Activated CD8-positive, alpha-beta memory T cell treated with anti-CD3 and anti-CD28 coated beads, Interleukin-2, amount 50 U/mL, for 24 hours (primary cell): Measurements from ENCODE around the gene ZNF736.
"Not testable (repeated sequence)": the region's sequence is repeated elsewhere in the genome, so short reads cannot be mapped to it uniquely, and the experiment has no call there.

Experiments used
- DNase-seq: peaks from one replicate; pipeline ENCODE4 v3.0.0-alpha.2; 2020; ENCODE audit errors: extremely low read depth

Gene ZNF736

GRCh38 chr7:64313740-64314491 is at the start of gene ZNF736:
TSS of gene ZNF736 (plus strand) at chr7:64313961. CDS start at chr7:64314151, 190 bp downstream.
- peak; percentile 74 for DNase-seq

- no peak for DNase-seq
Observed at GRCh38 chr7:64266341-64266919, 47.3 kb upstream of the ZNF736 start.

DNA sequence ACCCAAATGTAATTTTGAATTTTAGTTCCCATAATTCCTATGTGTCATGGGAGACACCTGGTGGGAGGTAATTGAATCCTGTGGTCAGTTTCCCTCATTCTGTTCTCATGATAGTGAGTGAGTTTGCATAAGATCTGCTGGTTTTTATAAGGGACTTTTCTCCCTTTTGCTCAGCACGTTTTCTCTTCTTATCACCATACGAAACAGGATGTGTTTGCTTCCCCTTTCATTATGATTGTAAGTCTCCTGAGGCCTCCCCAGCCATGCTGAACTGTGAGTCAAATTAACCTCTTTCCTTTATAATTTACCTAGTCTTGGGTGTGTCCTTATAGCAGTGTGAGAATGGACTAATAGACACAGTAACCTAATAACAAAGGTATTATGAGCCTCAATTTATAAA is 36.1 kb upstream of the ZNF736 start:
- DNase-seq: no peak

- no peak for DNase-seq
Observed at GRCh38 chr7:64294701-64295420, 18.9 kb upstream of the ZNF736 start.

DNA sequence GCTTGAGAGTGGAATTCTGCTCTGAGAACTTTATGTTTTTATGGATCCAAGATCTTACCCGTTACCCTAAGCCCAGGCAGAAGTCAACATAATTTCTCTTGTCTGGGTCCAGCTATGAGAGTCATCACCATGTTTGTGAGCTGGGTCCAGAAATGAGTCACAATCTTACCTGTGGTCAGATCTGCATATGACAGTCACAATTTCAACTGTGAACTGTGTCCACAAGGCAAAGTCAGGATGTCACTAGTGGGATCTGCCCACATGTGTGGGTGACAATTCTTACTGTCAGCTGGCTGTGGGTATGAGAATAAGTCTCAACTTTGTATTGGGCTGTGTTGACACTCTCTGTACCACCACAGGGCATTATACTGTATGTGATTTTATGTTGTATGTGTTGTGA is 16.3 kb upstream of the ZNF736 start:
- DNase-seq: not testable (repeated sequence)

GRCh38 chr7:64300641-64301405 is 12.9 kb upstream of the ZNF736 start:
- no peak for DNase-seq

DNA sequence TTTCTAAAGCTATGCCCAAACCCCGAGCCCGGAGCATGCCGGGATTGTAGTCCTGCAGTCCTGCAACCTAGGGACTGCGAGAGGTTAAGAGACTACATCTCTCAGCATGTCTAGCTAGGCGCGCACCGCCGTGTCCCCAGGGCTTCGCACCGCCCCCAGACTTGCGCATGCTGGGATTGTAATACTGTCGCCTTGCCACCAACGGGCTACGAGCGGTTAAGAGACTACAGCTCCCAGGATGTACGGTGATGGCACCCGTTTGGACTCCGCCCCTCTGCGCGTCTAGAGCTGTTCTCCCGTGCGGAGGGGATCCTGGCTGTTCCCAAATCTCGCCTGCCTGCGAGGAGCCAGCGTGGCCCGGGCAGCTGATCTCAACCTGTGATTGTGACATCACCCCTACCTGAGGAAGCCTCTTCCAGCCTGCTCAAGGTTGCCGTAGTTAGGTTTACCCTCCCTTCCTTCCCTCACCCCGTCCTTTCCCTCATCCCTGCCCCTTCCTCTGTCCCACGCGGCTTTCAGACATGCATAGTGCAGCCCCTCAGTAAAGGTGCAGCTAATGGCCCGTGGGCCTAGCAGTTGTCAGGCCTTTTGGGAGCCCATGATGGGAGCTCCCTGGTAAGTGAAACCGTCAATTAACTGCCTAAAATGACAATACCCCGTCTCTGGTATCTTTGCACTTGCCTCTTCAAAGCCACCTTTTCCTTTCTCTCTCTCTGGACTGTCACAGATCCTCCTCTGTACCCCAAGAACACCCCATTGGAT is 6.3 kb upstream of the ZNF736 start:
- DNase-seq: peak; percentile 90

DNA sequence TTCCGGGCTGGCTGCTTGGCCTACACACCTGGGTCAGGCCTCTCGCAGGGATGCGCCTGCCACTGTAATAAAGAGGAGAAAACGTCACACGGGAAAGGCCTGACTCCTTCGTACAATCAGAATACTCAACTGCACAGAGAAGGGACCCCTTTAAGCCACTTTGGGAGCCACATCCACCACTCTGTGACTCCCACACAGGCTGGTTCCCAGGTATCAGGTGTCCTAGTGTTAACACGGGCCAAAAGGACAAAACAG is 5.8 kb upstream of the ZNF736 start:
- DNase-seq: no peak

GRCh38 chr7:64310426-64310825 is 3.3 kb upstream of the ZNF736 start:
- DNase-seq: no peak

DNA sequence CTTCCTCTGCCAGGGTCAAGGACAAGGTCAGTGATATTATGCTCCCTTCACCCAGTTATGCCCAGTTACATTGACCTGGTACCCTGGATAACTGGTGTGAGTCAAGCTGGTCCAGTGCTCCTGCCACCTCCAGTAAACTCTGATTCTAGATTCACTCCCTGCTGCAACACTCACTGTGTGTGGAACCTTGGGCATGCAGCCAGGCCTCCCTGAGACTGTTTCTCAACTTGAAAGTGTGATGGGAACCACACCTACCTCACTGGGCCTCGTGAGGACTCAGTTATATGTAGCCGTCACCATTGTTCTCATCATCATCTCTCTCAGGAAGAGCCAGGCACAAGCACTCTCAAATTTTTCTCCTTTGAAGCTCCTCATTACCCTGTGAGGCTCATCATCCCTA is 935 bp upstream of the ZNF736 start:
- no peak for DNase-seq

DNA sequence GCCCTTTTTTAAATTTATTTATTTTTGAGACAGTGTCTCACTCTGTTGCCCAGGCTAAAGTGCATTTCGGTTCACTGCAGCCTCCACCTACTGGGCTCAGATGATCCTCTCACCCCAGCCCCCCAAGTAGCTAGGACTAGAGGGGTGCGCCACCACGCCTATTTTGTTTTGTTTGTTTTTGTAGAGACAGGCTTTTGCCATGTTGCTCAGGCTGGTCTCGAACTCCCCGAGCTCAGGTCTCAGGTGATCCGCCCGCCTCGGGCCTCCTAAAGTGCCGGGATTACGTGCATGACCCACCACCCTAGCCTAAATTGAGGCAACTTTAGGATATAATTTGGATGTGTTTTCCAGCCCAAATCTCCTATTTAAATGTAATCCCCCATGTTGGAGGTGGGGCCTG is 805 bp downstream of the ZNF736 start:
- DNase-seq: no peak

GRCh38 chr7:64316031-64316742 is 2.4 kb downstream of the ZNF736 start:
- not testable (repeated sequence) for DNase-seq

- no peak for DNase-seq
Observed at GRCh38 chr7:64320547-64321513, 7.1 kb downstream of the ZNF736 start.

GRCh38 chr7:64324166-64324565 is 10.4 kb downstream of the ZNF736 start:
- DNase-seq: not testable (repeated sequence)

GRCh38 chr7:64348713-64349210 is 35.0 kb downstream of the ZNF736 start:
- DNase-seq: not testable (repeated sequence)

- DNase-seq: no peak
Observed at GRCh38 chr7:64359543-64359942, 45.8 kb downstream of the ZNF736 start.

GRCh38 chr7:64371116-64371515 is 57.4 kb downstream of the ZNF736 start:
- DNase-seq: no peak

DNA sequence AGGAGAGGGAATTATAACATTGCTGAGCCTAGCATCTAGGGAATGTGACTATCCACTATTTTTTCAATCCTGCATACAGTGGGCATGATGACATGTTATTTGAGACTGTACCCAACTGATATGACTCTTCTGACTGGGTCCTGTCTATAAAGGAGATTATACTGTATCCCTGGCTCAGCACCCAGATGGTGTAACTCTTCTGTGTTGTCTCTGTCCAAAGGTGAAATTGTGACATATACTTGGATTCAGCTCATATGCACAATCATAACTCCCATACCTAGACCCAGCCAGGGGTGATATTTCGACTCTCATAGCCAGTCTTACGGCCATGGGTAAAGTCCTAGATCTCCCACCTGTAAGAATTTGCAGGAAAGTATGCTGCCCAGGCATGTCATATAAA is 59.3 kb downstream of the ZNF736 start:
- DNase-seq: no peak

DNA sequence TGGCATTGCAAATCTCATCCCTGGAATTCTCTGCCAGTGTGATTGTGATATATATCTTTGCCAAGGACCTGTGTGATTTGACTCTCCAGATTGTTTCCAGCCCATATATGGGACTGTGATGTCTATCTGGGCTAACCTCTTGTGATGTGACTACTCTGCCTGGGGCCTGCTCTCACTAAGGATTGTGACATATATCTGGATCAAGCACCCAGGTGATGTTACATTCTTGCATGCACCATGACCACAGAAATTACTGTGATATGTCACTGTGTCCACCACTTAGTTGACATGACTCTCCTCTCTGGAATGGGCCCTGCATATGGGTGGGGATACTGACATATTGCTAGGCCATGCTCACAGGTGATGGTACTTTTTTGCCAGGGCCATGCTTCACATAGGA is 86.6 kb downstream of the ZNF736 start:
- DNase-seq: no peak
